DMS53 treated with DMSO at 0.1 percent for 48 hours (cell line): ENCODE results near the gene ALDH1A3.
A peak's percentile ranks its signal among the peaks of the same experiment; 100 is the strongest.
"Not testable (repeated sequence)": the region's sequence is repeated elsewhere in the genome, so short reads cannot be mapped to it uniquely, and the experiment has no call there.

Experiments
- DNase-seq: peaks from one replicate; lab custom pipeline; 2025; ENCODE audit not compliant: unreplicated experiment; lab: John Stamatoyannopoulos, UW

ALDH1A3 gene

DNA sequence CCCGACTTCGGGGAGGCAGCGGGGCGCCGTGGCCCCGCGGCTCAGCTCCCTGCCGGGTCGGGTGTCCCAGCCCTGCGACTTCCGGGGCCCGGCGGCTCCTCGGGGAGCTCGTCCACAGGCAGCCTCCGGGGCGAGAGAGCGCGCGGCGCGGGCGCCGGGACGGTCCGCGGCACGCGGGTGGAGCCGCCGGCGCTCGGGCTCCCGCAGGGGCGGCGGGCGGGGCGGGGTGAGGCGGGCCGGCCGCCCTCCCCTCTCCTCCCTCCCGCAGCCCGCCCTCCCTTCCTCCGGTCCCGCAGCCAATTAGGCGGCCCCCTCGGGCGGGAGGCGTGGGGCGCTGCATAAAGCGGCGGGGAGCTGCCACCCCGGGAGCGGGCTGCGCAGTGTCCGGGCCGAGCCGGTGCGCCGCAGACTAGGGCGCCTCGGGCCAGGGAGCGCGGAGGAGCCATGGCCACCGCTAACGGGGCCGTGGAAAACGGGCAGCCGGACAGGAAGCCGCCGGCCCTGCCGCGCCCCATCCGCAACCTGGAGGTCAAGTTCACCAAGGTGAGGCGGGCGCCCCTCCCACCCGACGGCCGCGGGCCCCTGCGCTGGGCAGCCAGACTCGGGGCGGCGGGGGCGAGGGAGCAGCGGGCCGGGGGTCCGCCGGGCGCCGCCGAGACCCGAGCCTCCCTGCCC, at the start of gene ALDH1A3:
ALDH1A3 (plus strand) TSS at position 368 of the 675 bp plus-strand sequence; CDS start at position 445, 77 bp downstream.
- DNase-seq, result no peak

DNA sequence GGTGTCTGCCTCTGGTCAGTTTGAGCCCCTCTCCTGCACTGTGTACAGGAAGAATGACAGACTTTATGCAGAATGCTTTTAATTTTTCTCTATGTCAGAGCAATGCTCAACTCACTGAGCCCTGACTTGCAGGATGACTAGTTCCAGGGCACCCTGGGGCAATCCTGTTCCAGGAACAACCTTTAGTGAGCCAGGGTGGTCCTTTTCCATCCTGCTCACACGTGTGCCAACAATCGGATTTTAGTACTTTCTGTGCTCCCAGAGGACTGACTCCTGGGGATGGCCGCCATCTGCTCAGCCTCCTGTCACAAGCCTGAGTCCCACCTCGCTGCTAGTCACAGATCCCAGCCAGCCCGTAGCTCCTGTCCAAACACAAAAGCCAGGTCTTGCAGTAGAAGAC, 48.2 kb upstream of the ALDH1A3 start:
- DNase-seq, result no peak

DNA sequence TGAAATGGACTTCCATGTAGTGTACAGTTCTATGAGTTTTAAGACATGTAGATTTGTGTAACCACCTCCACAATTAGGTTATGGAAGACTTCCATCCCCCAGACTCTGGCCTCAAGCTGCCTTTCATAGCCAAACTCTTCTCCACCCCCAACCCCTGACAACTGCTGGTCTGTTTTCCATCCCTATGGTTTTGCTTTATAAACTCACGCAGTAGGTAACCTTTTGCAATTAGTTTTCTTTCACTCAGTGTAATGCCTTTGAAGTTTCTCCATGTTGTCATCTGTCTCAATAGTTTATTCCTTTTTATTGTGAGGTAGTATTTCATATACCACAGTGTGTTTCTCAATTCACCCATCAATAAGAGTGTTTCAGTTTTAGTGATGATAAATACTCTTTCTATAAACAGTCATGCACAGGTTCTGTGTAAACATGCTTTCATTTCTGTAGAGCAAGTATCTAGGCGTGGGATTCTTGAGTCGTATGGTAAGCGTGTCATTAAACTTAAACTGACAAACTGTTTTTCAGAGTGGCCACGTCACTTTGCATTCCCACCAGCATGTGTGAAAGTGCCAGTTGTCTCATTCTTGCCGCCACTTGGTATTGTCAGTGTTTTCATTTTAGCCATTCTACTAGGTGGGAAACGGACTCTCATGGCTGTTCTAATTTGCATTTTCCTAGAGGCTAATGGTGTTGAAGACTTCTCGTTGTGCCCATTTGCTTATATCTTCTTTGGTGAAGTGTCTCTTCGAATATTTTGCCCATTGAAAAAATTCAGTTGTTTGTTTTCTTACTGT, 47.3 kb upstream of the ALDH1A3 start:
- DNase-seq, result no peak

DNA sequence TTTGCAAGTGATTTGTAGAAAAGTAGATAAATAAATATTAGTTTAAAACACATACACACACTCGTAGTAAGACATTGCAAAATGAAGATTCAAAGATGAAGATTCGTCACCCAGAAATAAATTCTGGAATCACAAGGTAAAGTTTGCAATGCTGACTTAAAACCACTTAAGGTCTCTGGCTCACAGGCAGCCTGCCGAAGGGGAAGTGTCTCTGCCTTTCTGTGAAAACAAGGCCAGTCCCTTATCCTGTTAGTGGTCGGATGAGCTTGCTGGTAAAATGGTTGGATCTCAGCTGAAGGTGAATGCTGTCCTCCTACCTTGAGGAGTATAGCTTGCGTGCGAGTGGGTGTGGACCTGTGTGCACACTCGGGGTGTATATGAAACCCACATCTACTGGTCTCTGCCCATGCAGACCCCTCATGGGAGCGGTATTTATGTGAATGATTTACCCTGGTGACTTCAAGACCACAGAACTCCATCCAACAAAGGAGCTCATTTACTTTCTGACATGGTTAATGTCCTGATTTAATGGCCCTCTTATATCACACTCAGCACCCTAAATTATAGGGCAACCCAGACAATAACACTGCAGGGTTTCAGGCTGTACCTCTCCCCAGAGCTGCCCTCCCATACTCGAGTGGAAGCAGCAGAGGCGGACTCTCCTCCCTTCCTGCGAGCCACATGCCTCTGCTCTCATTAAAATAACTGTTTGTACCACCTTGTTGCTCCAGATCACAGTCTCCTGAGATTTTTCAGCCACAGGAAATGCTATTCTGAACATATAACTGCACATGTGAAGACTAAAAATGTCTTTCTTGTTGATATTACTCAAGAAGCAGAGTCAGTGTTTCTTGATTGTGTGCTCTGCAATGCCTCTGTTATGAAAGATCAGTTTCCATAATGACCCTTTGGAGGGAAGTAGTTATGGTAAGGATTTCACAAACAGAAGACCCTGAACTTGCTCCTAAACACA, 45.9 kb upstream of the ALDH1A3 start:
- DNase-seq, result no peak

DNA sequence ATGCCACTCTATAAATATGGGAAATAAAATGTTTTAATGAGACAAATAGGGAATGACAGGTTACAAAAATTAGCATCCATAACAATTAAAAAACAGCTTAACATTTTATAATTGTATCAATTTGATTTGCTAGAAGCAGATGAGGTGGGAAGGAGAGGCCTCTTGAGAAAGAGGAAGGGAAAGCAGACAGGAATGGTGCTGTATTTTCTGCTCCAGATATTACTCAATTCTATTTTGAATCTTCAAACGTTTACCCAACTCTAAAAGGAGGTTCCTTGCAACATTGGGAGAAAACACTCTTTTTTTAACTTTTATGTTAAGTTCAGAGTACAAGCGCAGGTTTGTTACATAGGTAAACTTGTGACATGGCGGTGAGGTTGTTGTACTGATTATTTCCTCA, 44.9 kb upstream of the ALDH1A3 start:
- no peak for DNase-seq

DNA sequence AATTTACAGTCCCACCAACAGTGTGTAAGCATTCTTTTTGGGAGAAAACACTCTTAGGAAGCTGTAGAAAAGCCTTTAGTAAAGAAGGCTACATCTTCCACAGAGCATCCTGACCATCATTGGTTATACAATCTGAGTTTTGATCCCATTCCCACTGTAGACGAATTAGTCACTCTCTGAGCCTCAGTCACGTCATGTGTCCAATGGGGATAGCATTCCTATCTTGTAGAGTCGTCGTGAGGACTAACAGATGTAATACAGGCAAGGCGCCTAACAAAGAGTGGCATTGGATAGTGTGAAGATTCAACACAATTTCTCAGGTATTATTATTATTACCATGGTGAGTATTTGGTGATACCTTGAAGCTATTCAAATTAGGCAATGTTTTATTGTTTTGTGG, 44.0 kb upstream of the ALDH1A3 start:
- DNase-seq, result no peak

DNA sequence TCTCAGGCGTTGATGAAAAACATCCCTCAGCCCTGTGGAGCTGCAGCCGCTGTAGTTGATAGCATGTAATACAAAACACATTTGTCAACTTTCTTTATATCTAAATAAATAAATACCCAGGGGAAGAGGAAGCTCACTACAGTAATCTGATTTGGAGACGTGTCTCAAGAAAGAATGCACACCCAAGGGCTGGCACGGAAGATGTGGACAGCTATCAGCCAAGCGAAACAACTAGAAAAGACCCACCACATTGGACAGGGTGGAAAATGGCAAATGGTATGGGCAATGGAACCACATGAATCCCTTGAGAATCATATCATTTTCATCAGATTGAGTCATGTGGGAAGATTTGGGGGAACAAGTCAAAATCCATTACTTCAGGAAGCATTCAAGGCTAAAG, 43.1 kb upstream of the ALDH1A3 start:
- no peak for DNase-seq

DNA sequence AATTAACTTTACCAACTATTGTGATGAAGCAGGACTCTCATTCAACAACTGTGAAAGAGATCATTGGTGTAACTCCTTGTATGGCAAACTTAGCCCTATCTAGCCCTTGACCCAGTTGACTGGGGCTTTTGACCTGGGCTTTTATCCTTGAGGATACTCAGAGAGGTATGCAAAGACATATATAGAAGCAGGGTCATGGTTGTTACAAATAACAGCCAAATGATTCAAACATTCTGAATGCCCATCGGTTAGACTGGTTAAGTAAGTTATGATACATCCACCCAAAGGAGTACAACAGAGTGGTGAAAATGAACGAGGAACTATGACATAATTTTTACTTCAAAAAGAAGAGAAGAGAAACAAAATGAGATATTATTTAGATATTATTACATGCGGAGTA, 38.2 kb upstream of the ALDH1A3 start:
- DNase-seq, result no peak

DNA sequence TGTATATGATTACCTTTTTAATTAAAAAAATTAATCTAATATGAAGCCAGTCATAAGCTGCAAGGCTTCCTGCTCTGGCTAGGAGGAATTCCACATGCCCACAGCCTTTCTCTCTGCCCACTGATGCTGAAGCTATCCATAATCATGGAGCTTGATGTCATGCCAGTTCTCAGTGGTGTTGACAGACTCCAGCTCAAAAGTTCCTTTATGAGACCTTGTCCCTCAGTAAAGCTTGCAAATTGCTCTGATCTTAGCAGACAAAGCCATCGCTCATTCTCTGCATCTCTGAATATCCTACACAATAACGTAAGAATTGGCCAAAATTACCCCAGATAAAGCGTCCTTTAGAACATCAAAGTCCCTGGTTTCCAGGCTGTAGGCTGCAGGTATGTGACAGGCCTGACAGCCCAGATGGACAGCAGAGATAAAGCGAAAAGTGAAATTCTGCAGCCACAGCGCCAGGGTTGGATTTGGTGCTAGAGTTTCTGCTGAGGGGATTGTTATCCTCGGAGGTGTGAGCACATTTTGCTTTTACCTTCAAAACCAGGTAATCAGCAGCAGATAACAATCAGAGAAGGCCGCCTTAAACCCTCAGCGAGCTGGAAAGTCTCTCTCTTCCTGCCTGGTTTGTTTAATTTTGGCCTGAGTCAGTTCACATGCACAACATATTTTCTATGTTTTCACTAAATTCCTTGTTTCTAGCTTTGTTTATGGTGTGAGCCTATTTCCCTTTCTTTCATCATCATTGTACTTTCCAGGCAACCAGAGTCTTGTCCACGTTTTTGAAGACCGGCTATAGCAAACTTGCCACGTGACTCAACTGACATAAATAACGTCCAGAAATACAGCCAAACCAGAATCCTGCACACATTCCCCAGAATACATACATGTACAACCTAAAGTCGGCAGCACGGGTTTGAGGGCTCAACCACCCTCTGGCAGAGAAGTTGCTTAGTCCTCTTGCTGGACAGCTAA, 36.6 kb upstream of the ALDH1A3 start:
- DNase-seq, result no peak

DNA sequence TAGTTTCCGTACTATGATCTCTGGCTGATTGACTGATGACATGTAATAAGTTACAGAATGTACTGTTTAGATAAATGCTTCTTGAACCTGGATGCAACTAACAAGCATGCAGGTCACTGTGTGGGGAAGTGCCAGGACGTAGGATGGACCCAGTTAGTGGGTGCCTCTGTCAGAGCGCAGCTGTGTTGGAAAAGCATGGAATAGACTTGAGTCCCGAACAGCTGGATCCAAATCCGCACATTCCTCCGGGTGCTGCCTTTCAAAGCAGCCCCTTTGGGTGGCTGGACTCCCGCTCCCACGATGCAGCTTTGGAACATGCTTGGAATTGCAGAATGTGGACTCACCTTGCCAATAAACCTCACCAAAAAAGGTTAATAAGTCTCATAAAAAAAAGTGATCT, 35.5 kb upstream of the ALDH1A3 start:
- DNase-seq, result no peak

DNA sequence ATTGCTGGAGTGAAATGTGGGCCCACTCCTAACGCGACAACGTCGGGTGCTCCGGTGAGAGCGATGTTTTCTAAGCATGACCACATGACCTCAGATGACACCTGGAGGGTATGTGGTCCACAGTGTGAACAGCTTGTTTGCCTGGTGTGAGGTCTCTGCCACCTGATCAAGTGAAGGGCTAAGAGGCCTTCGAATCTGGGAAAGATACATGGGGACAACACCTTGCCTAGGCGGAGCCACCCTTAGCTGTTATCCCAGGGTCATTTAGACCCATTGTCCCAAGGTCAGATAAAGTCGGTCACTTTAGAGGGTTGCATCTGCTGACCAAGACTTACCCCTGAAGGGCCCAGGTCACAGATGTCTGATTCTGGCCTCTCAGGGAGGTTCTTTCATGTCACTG, 34.9 kb upstream of the ALDH1A3 start:
- DNase-seq, result no peak

DNA sequence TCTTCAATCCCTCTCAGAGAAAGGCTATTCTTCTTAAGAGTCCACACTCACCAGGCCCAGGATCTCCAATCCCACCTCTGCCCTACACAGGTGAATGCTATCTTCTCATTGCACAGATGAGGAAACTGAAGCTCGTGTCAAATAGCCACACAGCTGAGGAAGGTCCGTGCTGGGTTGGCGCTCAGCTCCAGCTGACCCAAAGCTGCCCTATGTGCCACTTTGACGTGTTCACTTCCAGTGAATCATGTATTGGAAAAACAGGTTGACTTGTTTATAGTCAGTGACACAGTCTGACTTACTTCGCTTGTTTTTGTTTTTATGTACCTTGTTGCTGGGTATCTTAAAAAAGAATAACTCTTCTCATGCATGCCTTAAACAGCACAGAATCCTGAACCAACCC, 32.4 kb upstream of the ALDH1A3 start:
- no peak for DNase-seq

DNA sequence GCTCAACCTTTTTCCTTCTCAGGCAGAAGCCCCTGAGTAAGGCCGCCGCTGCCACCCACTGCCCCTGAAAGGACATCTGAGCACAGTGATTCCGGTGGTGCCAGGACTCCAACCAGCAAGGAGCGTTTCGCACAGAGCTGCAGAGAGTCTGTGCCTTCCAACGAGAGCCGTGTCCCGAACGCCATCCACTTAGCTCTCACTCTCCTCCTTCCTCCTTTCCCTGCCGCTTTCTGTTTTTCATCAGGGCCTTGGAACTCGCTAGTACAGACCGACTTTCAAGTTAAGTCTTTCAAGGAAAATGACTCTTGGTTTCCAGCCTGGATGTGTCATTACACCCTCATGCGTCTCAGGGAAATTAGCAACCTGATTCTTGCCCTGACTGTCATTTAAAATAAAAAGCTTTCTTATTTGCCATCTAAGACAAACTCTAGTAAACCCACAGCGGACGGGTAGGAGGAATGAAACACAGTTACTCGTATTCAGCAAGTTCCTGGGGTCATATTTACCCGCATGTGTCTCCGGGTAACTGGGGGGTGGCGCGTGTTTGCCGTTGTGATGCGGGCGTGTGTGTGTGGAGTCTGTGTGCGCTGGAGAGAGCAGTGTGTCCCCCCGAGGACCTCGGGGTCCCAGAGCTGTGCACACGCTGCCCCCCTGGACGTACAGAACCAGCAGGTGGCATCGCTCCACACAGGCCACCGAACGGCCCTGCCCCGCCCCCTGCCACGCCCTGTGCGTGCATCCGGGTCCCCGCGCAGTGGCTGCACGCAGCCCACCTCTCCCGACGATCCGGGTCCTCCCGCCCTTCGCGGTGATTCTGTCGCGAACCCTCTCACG, 30.4 kb upstream of the ALDH1A3 start:
- peak; percentile 12 for DNase-seq

DNA sequence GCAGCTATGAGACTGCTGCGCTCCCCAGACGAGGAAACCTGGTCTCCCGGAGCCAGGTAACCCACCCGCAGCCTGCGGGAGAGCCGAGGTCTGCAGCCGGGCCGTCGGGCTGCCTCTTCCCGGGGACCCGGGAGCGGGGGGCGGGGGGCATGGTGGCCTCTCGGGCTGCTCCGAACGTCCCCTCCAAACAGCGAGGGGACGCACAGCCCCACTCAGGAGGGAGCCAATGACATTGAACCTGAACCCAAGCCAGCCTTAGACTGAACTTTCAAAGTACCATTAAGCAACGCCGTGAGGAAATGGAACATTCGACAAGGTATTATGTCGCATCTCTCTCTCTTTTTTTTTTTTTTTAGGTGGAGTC, 29.8 kb upstream of the ALDH1A3 start:
- no peak for DNase-seq

DNA sequence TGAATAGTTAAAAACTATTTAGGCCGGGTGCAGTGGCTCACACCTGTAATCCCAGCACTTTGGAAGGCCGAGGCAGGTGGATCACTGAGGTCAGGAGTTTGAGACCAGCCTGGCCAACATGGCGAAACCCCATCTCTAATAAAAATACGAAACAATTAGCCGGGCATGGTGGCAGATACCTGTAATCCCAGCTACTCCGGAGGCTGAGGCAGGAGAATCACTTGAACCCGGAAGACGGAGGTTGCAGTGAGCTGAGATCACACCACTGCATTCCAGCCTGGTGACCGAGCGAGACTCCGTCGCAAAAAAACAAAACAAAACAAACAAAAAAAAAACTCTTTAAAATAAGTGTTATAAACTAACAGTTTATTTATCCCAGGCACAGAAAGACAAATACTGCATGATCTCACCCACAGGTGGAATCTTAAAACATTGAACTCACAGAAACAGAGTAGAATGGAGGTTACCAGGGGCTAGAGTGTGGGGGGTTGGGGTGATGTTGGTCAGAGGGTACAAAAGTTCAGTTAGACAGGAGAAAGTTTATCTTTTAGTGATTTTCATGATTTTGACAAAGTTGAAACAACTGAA, 28.1 kb upstream of the ALDH1A3 start:
- DNase-seq, result not testable (repeated sequence)

DNA sequence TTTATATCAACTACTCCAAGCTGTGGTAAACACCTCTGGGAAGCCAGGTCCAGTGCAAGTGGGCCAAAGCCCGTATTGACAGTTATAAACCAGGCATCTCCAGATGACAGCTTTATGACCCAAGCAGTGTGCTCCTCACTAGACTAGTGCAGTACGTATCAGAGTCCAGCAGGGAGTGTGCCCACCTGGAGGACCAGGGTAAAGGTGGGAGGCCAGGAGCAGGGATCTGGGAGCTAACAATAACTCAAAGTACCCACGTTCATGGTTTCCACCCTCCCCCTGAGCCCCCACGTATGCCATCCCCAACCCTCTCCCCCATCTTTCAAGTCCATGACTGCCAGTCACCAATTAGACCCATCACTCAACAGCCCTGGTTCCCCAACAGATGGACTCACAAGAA, 27.0 kb upstream of the ALDH1A3 start:
- no peak for DNase-seq

DNA sequence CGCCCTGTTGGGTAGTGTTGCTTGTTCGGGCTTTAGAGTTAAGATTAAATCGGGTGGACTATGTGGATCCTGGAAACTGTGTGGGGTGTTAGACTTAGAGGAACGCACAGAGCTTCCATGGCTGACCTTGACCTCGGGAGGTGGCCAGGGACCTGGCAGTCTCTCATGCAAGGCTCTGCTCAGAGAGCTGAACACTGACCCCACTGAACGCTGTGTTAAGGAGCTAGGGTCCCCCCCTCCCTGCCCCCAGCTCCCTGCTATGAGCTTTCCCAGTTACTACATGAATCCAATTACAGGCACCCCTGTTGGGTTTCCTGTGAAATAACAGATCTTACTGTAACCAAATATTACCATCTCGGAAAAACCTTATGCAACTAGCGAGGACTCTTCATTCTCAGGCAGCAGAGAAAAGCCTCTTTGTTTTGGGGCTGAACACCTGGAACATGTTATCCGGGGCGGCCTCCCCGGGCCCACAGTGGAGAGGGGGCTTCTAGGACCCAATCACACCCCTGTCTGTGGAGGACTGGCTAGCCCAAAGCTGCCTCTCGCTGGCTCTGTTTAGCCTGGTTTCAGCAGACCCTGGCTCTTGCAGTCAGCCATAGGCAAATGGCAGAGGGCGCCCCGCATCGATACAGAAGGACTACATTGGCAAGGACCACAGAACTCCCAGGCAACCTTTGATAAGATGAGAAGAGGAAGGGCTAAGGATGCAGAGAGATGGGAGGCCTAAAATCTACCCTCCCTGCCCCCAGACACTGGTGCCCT, 25.8 kb upstream of the ALDH1A3 start:
- DNase-seq, result no peak

DNA sequence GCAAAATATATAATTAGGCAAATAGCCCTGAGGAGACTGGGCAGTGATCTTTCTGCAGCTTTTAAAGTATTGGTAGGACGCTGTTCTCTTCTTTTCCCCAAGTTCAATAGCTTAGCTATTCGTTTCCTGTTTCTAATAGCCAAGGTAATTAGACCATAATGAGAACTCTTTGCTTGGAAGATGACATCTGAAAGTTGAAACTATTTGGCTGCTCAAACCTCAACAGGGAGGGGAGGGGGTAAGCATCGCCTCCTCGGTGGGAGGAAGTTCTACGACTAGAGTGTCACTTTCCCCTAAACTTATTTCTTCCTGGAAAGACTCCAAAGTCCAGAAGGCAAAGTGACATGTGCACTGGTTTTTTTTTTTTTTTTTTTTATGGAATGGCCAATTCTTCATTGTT, 22.8 kb upstream of the ALDH1A3 start:
- no peak for DNase-seq
